Measurements from ENCODE around the gene C1QTNF12. TPM values are rescaled to one million over a fixed set of nuclear protein-coding genes. Genes with fewer than 3 reads are reported as not detected.

C1QTNF12 gene
- total RNA-seq, 3 donors from 2014 or later, result 2.0 TPM; not detected in 2

- intact Hi-C loops (cut with DNase I; ENCODE audit: low total_unique reads), result loop anchor here (10.0 kb wide), 1 partner anchor 106 kb away; no protein-coding TSS in a partner anchor
- Histone ChIP-seq H3K36me3 (peaks cover 10% of the 10 kb centered on the region), H3K4me1 (peaks cover 11 to 19% of the 10 kb centered on the region in 2 donors), H3K9me3 (no peaks in the 10 kb centered on the region), H3K4me3 (peak overlapping the region; percentile 88 to 99 (median 98)), H3K27me3 (no peaks in the 10 kb centered on the region), H3K27ac (peak overlapping the region; percentile 89 to 91)
- TF ChIP-seq CTCF (IDR thresholded peaks at IDR 0.05), result peak in 1 of 3 donors; percentile 17
- TF ChIP-seq POLR2AphosphoS5 (IDR thresholded peaks at IDR 0.05), result no peak
- no peak for TF ChIP-seq POLR2A (IDR thresholded peaks at IDR 0.05)
- DNase-seq (ENCODE audit: low spot score in 2 of 2), result no peak
Measured at GRCh38 chr1:1230656-1231399, 15.7 kb downstream of the C1QTNF12 start.

GRCh38 chr1:1229770-1230169 lies 16.8 kb downstream of the C1QTNF12 start:
- H3K4me1 ChIP-seq, result peaks cover 11 to 19% of the 10 kb centered on the region in 2 donors
- TF ChIP-seq CTCF (IDR thresholded peaks at IDR 0.05) (no peak), POLR2A (IDR thresholded peaks at IDR 0.05) (no peak), POLR2AphosphoS5 (IDR thresholded peaks at IDR 0.05) (no peak)
- H3K27me3 ChIP-seq, result no peaks in the 10 kb centered on the region
- no peak for DNase-seq (ENCODE audit: low spot score in 2 of 2)
- H3K36me3 ChIP-seq, result peaks cover 10% of the 10 kb centered on the region
- no peak overlapping the region for H3K27ac ChIP-seq
- no peaks in the 10 kb centered on the region for H3K9me3 ChIP-seq
- intact Hi-C loops (cut with DNase I; ENCODE audit: low total_unique reads), result loop anchor here (10.0 kb wide), 1 partner anchor 105 kb away; no protein-coding TSS in a partner anchor
- peak overlapping the region in 1 of 3 donors; percentile 88 for H3K4me3 ChIP-seq

- intact Hi-C loops (cut with DNase I; ENCODE audit: low total_unique reads), result no loop called here
- Histone ChIP-seq H3K4me1 (peaks cover 11 to 19% of the 10 kb centered on the region in 2 donors), H3K36me3 (peaks cover 10% of the 10 kb centered on the region)
Measured at GRCh38 chr1:1228596-1229321, 17.8 kb downstream of the C1QTNF12 start.

GRCh38 chr1:1228187-1228586 lies 18.3 kb downstream of the C1QTNF12 start:
- DNase-seq (ENCODE audit: low spot score in 2 of 2), result no peak
- H3K27ac ChIP-seq, result no peak overlapping the region
- H3K4me1 ChIP-seq, result peaks cover 11 to 19% of the 10 kb centered on the region in 2 donors
- no peaks in the 10 kb centered on the region for H3K9me3 ChIP-seq
- intact Hi-C loops (cut with DNase I; ENCODE audit: low total_unique reads), result no loop called here
- no peaks in the 10 kb centered on the region for H3K27me3 ChIP-seq
- H3K4me3 ChIP-seq, result no peak overlapping the region
- TF ChIP-seq POLR2A (IDR thresholded peaks at IDR 0.05) (no peak), POLR2AphosphoS5 (IDR thresholded peaks at IDR 0.05) (no peak), CTCF (IDR thresholded peaks at IDR 0.05) (no peak)
- peaks cover 10% of the 10 kb centered on the region for H3K36me3 ChIP-seq

More at GRCh38 chr1:1228596-1229321, 17.8 kb downstream of the C1QTNF12 start:
- H3K4me3 ChIP-seq, result no peak overlapping the region
- no peak overlapping the region for H3K27ac ChIP-seq
- DNase-seq (ENCODE audit: low spot score in 2 of 2), result no peak
- TF ChIP-seq POLR2AphosphoS5 (IDR thresholded peaks at IDR 0.05) (no peak), POLR2A (IDR thresholded peaks at IDR 0.05) (no peak), CTCF (IDR thresholded peaks at IDR 0.05) (no peak)
- H3K27me3 ChIP-seq, result no peaks in the 10 kb centered on the region
- H3K9me3 ChIP-seq, result no peaks in the 10 kb centered on the region

GRCh38 chr1:1227386-1227785 lies 19.1 kb downstream of the C1QTNF12 start:
- Histone ChIP-seq H3K27ac (no peak overlapping the region), H3K4me3 (no peak overlapping the region), H3K27me3 (no peaks in the 10 kb centered on the region), H3K9me3 (no peaks in the 10 kb centered on the region), H3K36me3 (peaks cover 10% of the 10 kb centered on the region), H3K4me1 (peaks cover 7 to 19% of the 10 kb centered on the region in 2 donors)
- intact Hi-C loops (cut with DNase I; ENCODE audit: low total_unique reads), result no loop called here
- TF ChIP-seq POLR2A (IDR thresholded peaks at IDR 0.05) (no peak), CTCF (IDR thresholded peaks at IDR 0.05) (no peak), POLR2AphosphoS5 (IDR thresholded peaks at IDR 0.05) (no peak)
- no peak for DNase-seq (ENCODE audit: low spot score in 2 of 2)

Measured in breast epithelium (tissue), 4 donors.